Keratinocyte (primary cell): ENCODE results near the gene EPAS1.

Experiments
- CTCF ChIP-seq, 3 experiments: IDR thresholded peaks in 1 of 3; conservative IDR thresholded peaks in 1 of 3; optimal IDR thresholded peaks in 1 of 3; 2 replicates in 2 of 3; 3 replicates in 1 of 3; pipeline versions ENCODE3 to v1.5.1; 2011; ENCODE audit warnings: low read length in 3 of 3, mild to moderate bottlenecking in 3 of 3, moderate library complexity in 2 of 3, control low read depth in 1 of 3, inconsistent platforms in 1 of 3; ENCODE audit not compliant: insufficient read depth in 2 of 3; ENCODE audit errors: extremely low read depth in 1 of 3
- EZH2 ChIP-seq: IDR thresholded peaks from one replicate; pipeline ENCODE4 v1.6.1; 2012; ENCODE audit warnings: inconsistent platforms, mild to moderate bottlenecking, low read length, moderate library complexity

GRCh38 chr2:46308081-46308480 is 10.9 kb downstream of the EPAS1 start:
- TF ChIP-seq CTCF (optimal IDR thresholded peaks at IDR 0.05 in 1 of 3, IDR thresholded peaks at IDR 0.05 in 1 of 3, conservative IDR thresholded peaks at IDR 0.05 in 1 of 3; ENCODE audit: extremely low read depth in 1 of 3, insufficient read depth in 2 of 3, low read length in 3 of 3) (no peak), EZH2 (no peak)
